K562 (cell line): Measurements from ENCODE around the gene GRHPR. TPM values are rescaled to one million over a fixed set of nuclear protein-coding genes. Genes with fewer than 3 reads are reported as not detected.

Experiments
- ATAC-seq: fragments of 200-7000 bp; cut with Tn5 transposase; 3 replicates; pipeline ENCODE4 v1.9.1; 2020; ENCODE audit warnings: moderate library complexity
- BruUV-seq: library from RNA; stranded (reverse); fragments of 400-500 nt; replicated peaks from 2 replicates; lab custom pipeline; 2021; lab: Mats Ljungman, UMichigan
- CTCF ChIA-PET: fragments of 300-600 bp; formaldehyde crosslinking; extraction: SDS; loops from one replicate; lab custom pipeline; 2021; ENCODE audit warnings: low intra/inter-chr PET ratio; lab: Yijun Ruan, JAX
- POLR2A ChIA-PET: fragments of 300-600, 350-650 bp; sonication (Branson Sonifier 250); formaldehyde crosslinking; extraction: SDS; loops from one replicate; lab custom pipeline; 2021; ENCODE audit warnings: antibody characterized with exemption, inconsistent platforms; lab: Yijun Ruan, JAX
- DNase-seq, 4 experiments: peaks; one replicate each; pipeline versions ENCODE4 v3.0.0 to v3.0.0-alpha.2; 2011 to 2018; ENCODE audit warnings: low spot score in 3 of 4, mixed read lengths in 3 of 4; ENCODE audit errors: extremely low read depth in 1 of 4
- FAIRE-seq: peaks from 2 replicates; lab custom pipeline; 2011; peaks lifted over from hg19 to GRCh38; lab: Jason Lieb, UNC
- H2AFZ ChIP-seq: 2 replicates; pipeline ENCODE4 v1.6.0; 2011; ENCODE audit warnings: low read depth, low read length, control low read depth, inconsistent platforms
- H3K27ac ChIP-seq: fragments of 200-600 bp; 3 replicates; pipeline ENCODE4 v1.8.0; 2011; ENCODE audit warnings: low read depth, mild to moderate bottlenecking, control low read depth, inconsistent platforms, low read length, moderate library complexity, mixed read lengths; ENCODE audit errors: extremely low read depth
- H3K27me3 ChIP-seq, 2 experiments: fragments of 300-600 bp in 1 of 2; 2 replicates in 1 of 2; 3 replicates in 1 of 2; pipeline versions ENCODE4 v1.6.0 to v1.8.0; 2011; ENCODE audit warnings: inconsistent platforms in 2 of 2, low read length in 2 of 2, mild to moderate bottlenecking in 1 of 2, mixed read lengths in 1 of 2, moderate library complexity in 1 of 2; ENCODE audit not compliant: control insufficient read depth in 2 of 2, insufficient read depth in 2 of 2
- H3K36me3 ChIP-seq: fragments of 300-600 bp; 3 replicates; pipeline ENCODE4 v1.8.0; 2011; ENCODE audit warnings: mild to moderate bottlenecking, low read length, inconsistent platforms; ENCODE audit not compliant: control insufficient read depth, insufficient read depth
- H3K4me1 ChIP-seq, 2 experiments: fragments of 200-600 bp in 1 of 2; replicated peaks in 1 of 2; 2 replicates in 1 of 2; 3 replicates in 1 of 2; pipeline versions ENCODE4 v1.5.1 to v1.8.0; 2011; ENCODE audit warnings: inconsistent platforms in 2 of 2, low read length in 2 of 2, mild to moderate bottlenecking in 1 of 2, mixed read lengths in 1 of 2, moderate library complexity in 1 of 2; ENCODE audit not compliant: control insufficient read depth in 2 of 2, insufficient read depth in 2 of 2
- H3K4me2 ChIP-seq: 2 replicates; pipeline ENCODE4 v1.6.1; 2011; ENCODE audit warnings: low read length, control low read depth, inconsistent platforms, mixed read lengths; ENCODE audit not compliant: insufficient read depth
- H3K4me3 ChIP-seq: fragments of 200-600 bp; sonication (generic), shearing (Covaris generic); 2 replicates; pipeline ENCODE4 v1.5.1; 2016; ENCODE audit warnings: control low read depth, inconsistent platforms
- H3K79me2 ChIP-seq: fragments of 200-600 bp; 3 replicates; pipeline ENCODE4 v1.8.0; 2011; ENCODE audit warnings: low read length, inconsistent platforms; ENCODE audit not compliant: control insufficient read depth, insufficient read depth
- H3K9ac ChIP-seq, 2 experiments: 2 replicates each; pipeline versions ENCODE4 v1.6.0 to v1.6.1; 2011; ENCODE audit warnings: low read depth in 2 of 2, low read length in 2 of 2, control low read depth in 1 of 2, inconsistent platforms in 1 of 2, mild to moderate bottlenecking in 1 of 2, mixed read lengths in 1 of 2; ENCODE audit not compliant: insufficient read depth in 1 of 2
- H3K9me1 ChIP-seq: one replicate; pipeline ENCODE4 v1.6.0; 2011; ENCODE audit warnings: inconsistent platforms, mild to moderate bottlenecking, low read length, moderate library complexity; ENCODE audit not compliant: control insufficient read depth, insufficient read depth
- H3K9me3 ChIP-seq: replicated peaks from 2 replicates; pipeline ENCODE4 v1.5.1; 2011; ENCODE audit warnings: low read depth, low read length, inconsistent platforms; ENCODE audit not compliant: control insufficient read depth, insufficient read depth
- H4K20me1 ChIP-seq: replicated peaks from 2 replicates; pipeline ENCODE4 v1.6.1; 2011; ENCODE audit warnings: low read length, inconsistent platforms, mixed read lengths; ENCODE audit not compliant: control insufficient read depth, insufficient read depth
- HMGXB4 ChIP-seq: sonication (generic); formaldehyde crosslinking; IDR thresholded peaks from 2 replicates; pipeline ENCODE4 v1.8.1; 2023; ENCODE audit warnings: mild to moderate bottlenecking, missing genetic modification reagents
- POLR2G ChIP-seq: fragments of 200-400 bp; formaldehyde crosslinking; IDR thresholded peaks from 2 replicates; pipeline ENCODE4 v1.6.1; 2017; ENCODE audit warnings: low read depth, mild to moderate bottlenecking, antibody characterized with exemption, low read length, moderate library complexity
- WGBS: fragments of 100-300 bp; shearing (Covaris generic); methylation state at CpG from one replicate; pipeline ENCODE4 v1.1.6; 2016; ENCODE audit warnings: low coverage, mixed read lengths; ENCODE audit not compliant: insufficient coverage; ENCODE audit errors: missing lambda C conversion rate; 5-methylcytosine and 5-hydroxymethylcytosine counted together
- in situ Hi-C: fragments of 300-500 bp; cut with MboI; formaldehyde crosslinking; loops from 4 replicates; pipeline ENCODE4 v1.15.0; 2018; ENCODE audit warnings: inconsistent platforms, mixed read lengths
- intact Hi-C: fragments of 100-400 bp; cut with micrococcal nuclease; formaldehyde crosslinking; loops from 2 replicates; pipeline ENCODE4 v1.14.2; 2022
- polyA plus RNA-seq, 8 experiments: library from polyadenylated mRNA; depleted of rRNA in 4 of 8; stranded (reverse) in 5 of 8; unstranded in 3 of 8; fragments of >200 nt; fragmentation: Nextera tagmentation in 2 of 8; fragmentation: Illumina TruSeq in 1 of 8; extraction: Ambion mirVana in 2 of 8; extraction: Trizol in 1 of 8; gene quantifications; 2 replicates each; pipeline versions ENCODE4 v1.2.1 to v1.2.3, GENCODE V29; 2011 to 2014; ENCODE audit warnings: inconsistent platforms in 1 of 8, missing spikeins in 1 of 8
- total RNA-seq, 7 experiments: library from RNA; depleted of rRNA in 6 of 7; stranded (reverse); fragments of >200 nt in 6 of 7; fragmentation: Illumina TruSeq in 2 of 7; extraction: Trizol in 2 of 7; gene quantifications; 2 replicates each; pipeline versions ENCODE4 v1.2.1 to v1.2.3, GENCODE V29; 2011 to 2021; ENCODE audit warnings: low replicate concordance in 1 of 7

GRHPR gene
- total and polyA plus RNA-seq, 9 of the 15 experiments (the other 6 are each of a cell fraction or from before 2014, with no cell fraction given): 38.9 to 144 (median 120) TPM

DNA sequence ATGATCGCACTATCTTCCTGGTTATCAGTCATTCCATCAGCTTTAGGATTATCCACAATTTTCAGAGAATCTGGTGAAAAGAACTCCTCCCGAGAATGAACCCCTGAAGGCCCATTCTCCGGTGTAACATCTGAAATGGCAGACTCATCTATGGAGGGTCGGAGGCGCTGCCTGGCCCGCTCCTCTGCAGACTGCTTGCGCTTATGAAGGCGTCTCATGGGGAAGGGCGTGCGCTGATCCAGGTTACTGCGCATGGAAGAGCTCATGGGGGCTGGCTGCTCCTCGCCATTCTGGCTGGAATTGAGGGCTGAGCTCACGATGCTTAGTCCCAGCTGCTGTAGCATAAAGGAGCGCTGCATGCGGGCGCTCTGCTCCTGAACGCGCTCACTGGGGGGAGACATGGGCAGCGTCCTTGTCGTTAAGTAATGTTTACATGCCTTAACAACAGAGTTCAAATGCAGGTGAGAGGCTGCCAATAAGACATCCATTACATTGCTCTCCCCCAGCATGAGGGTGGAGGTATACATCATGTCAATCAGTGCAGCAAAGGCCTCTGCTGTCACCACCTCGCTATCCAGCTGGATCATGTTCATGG lies 19.4 kb downstream of the GRHPR start:
- no peaks in the 10 kb centered on the region for H3K9me1 ChIP-seq
- 94% methylated on average over 21 of the region's 21 CpGs for WGBS
- H3K9me3 ChIP-seq: no peaks in the 10 kb centered on the region
- H3K4me3 ChIP-seq: no peak overlapping the region
- ChIA-PET CTCF (no interaction called here), POLR2A (interaction anchor here (0.6 to 3.1 kb wide), 6 partner anchors 8 to 29 kb away, joined by 3 to 13 read pairs (median 3); partner anchors contain the start of gene ZBTB5)
- ATAC-seq (no peak), FAIRE-seq (no peak), DNase-seq (peak in 1 of 4 experiments; percentile 11)
- BruUV-seq: no TSS peak
- in situ Hi-C loops (no loop called here), intact Hi-C loops (no loop called here)
- H2AFZ ChIP-seq: no peak overlapping the region
- no peaks in the 10 kb centered on the region for H3K4me1 ChIP-seq
- H4K20me1 ChIP-seq: peaks cover 12% of the 10 kb centered on the region; the same call in 1 of the 2 replicates
- H3K4me2 ChIP-seq: no peak overlapping the region
- H3K36me3 ChIP-seq: peaks cover 72% of the 10 kb centered on the region
- H3K27me3 ChIP-seq: no peaks in the 10 kb centered on the region
- peaks cover 39% of the 10 kb centered on the region for H3K79me2 ChIP-seq
- TF ChIP-seq HMGXB4: no peak
- TF ChIP-seq POLR2G: peak; percentile 41; the same call in 1 of the 2 replicates
- H3K27ac ChIP-seq: no peak overlapping the region
- H3K9ac ChIP-seq: no peak overlapping the region
